ENCODE data around the gene TDP2.

DNA sequence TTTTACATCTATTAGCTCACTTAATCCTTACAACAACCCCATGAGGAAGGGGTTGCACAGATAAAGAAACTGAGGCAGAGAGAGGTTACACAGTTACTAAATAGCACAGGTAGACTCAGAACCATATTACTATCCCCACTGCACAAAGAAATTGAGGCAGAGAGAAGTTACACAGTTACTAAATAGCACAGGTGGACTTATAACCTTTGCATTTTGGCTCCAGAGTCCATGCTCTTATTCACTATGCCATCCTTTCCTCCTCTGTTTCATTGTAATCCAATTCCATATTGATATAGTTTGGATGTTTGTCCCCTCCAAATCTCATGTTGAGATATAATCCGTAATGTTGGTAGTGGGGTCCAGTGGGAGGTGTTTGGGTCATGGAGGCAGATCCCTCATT, 3.5 kb downstream of the TDP2 start:
- TF ChIP-seq, protein P1, sequence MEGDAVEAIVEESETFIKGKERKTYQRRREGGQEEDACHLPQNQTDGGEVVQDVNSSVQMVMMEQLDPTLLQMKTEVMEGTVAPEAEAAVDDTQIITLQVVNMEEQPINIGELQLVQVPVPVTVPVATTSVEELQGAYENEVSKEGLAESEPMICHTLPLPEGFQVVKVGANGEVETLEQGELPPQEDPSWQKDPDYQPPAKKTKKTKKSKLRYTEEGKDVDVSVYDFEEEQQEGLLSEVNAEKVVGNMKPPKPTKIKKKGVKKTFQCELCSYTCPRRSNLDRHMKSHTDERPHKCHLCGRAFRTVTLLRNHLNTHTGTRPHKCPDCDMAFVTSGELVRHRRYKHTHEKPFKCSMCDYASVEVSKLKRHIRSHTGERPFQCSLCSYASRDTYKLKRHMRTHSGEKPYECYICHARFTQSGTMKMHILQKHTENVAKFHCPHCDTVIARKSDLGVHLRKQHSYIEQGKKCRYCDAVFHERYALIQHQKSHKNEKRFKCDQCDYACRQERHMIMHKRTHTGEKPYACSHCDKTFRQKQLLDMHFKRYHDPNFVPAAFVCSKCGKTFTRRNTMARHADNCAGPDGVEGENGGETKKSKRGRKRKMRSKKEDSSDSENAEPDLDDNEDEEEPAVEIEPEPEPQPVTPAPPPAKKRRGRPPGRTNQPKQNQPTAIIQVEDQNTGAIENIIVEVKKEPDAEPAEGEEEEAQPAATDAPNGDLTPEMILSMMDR (conservative IDR thresholded peaks at IDR 0.05; ENCODE audit: low read length) = no peak
- no peak for TF ChIP-seq EZH2phosphoT487 (IDR thresholded peaks at IDR 0.05; ENCODE audit: borderline replicate concordance, low read depth, low read length)

Data from OCI-LY7 (cell line).